Measurements from ENCODE around the gene RASA3.

DNA sequence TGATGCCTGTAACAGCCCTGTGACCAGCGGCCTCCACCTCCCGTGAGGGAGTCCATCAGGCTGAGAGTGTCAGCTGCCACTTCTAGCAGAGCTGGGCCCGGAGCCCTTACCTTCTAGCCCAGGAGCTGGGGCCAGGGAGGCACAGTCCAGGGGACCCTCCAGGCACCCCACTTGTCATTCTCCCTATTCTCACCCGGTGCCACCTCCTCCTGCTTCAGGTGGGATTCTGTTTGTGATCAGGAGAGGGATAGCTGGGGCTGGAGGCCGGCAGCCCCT is 4.1 kb downstream of the RASA3 start:
- TF ChIP-seq, protein P1, sequence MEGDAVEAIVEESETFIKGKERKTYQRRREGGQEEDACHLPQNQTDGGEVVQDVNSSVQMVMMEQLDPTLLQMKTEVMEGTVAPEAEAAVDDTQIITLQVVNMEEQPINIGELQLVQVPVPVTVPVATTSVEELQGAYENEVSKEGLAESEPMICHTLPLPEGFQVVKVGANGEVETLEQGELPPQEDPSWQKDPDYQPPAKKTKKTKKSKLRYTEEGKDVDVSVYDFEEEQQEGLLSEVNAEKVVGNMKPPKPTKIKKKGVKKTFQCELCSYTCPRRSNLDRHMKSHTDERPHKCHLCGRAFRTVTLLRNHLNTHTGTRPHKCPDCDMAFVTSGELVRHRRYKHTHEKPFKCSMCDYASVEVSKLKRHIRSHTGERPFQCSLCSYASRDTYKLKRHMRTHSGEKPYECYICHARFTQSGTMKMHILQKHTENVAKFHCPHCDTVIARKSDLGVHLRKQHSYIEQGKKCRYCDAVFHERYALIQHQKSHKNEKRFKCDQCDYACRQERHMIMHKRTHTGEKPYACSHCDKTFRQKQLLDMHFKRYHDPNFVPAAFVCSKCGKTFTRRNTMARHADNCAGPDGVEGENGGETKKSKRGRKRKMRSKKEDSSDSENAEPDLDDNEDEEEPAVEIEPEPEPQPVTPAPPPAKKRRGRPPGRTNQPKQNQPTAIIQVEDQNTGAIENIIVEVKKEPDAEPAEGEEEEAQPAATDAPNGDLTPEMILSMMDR (IDR thresholded peaks at IDR 0.05 in 2 of 3, conservative IDR thresholded peaks at IDR 0.05 in 1 of 3; ENCODE audit: borderline replicate concordance in 1 of 3, insufficient read depth in 1 of 3, low read depth in 2 of 3, low read length in 2 of 3), result no peak
- TF ChIP-seq EZH2 (IDR thresholded peaks at IDR 0.05), result no peak
- no peak for TF ChIP-seq POLR2A (IDR thresholded peaks at IDR 0.05; ENCODE audit: borderline replicate concordance, extremely low read depth, insufficient read depth, insufficient read length)
- TF ChIP-seq SIN3A (IDR thresholded peaks at IDR 0.05; ENCODE audit: low read depth), result no peak
- TF ChIP-seq, protein P2, sequence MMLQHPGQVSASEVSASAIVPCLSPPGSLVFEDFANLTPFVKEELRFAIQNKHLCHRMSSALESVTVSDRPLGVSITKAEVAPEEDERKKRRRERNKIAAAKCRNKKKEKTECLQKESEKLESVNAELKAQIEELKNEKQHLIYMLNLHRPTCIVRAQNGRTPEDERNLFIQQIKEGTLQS (IDR thresholded peaks at IDR 0.05), result no peak
- TF ChIP-seq, protein P3, sequence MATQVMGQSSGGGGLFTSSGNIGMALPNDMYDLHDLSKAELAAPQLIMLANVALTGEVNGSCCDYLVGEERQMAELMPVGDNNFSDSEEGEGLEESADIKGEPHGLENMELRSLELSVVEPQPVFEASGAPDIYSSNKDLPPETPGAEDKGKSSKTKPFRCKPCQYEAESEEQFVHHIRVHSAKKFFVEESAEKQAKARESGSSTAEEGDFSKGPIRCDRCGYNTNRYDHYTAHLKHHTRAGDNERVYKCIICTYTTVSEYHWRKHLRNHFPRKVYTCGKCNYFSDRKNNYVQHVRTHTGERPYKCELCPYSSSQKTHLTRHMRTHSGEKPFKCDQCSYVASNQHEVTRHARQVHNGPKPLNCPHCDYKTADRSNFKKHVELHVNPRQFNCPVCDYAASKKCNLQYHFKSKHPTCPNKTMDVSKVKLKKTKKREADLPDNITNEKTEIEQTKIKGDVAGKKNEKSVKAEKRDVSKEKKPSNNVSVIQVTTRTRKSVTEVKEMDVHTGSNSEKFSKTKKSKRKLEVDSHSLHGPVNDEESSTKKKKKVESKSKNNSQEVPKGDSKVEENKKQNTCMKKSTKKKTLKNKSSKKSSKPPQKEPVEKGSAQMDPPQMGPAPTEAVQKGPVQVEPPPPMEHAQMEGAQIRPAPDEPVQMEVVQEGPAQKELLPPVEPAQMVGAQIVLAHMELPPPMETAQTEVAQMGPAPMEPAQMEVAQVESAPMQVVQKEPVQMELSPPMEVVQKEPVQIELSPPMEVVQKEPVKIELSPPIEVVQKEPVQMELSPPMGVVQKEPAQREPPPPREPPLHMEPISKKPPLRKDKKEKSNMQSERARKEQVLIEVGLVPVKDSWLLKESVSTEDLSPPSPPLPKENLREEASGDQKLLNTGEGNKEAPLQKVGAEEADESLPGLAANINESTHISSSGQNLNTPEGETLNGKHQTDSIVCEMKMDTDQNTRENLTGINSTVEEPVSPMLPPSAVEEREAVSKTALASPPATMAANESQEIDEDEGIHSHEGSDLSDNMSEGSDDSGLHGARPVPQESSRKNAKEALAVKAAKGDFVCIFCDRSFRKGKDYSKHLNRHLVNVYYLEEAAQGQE (IDR thresholded peaks at IDR 0.05; ENCODE audit: low read depth), result no peak
- no peak for TF ChIP-seq CBX3 (IDR thresholded peaks at IDR 0.05; ENCODE audit: low read depth)
- TF ChIP-seq CEBPB (IDR thresholded peaks at IDR 0.05; ENCODE audit: low read depth), result no peak
- TF ChIP-seq TCF7L2 (IDR thresholded peaks at IDR 0.05; ENCODE audit: borderline replicate concordance, extremely low read depth, insufficient read depth, insufficient read length), result no peak
- TF ChIP-seq, protein P4, sequence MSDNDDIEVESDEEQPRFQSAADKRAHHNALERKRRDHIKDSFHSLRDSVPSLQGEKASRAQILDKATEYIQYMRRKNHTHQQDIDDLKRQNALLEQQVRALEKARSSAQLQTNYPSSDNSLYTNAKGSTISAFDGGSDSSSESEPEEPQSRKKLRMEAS (IDR thresholded peaks at IDR 0.05), result no peak

Measured in HCT116 (cell line).